OCI-M2 (cell line): ENCODE measurements around the gene COL15A1.
"Not testable (repeated sequence)": the region's sequence is repeated elsewhere in the genome, so short reads cannot be mapped to it uniquely, and the experiment has no call there.

ENCODE experiments used
- DNase-seq: peaks from one replicate; lab custom pipeline; 2025; ENCODE audit not compliant: unreplicated experiment; lab: John Stamatoyannopoulos, UW

The COL15A1 gene

DNA sequence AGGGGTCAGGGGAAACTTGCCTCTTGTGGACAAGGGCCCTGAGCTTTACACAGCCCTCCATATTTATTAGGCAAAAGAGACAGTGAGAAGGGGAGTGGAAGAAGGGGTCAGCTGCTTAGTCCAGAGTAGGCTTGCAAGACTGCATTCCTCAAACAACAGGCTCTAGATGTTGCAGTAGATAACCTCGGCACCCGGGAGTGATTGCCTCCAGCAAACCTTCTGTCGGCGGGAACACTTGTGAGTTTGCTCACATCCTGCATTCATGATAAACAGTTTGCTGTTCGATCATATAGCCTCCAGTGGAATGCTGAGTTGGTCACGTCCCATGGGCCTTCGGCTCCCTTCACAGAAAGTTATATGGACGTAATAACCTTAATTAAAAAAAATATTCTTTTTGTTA is 66.7 kb downstream of the COL15A1 start:
- not testable (repeated sequence) for DNase-seq

DNA sequence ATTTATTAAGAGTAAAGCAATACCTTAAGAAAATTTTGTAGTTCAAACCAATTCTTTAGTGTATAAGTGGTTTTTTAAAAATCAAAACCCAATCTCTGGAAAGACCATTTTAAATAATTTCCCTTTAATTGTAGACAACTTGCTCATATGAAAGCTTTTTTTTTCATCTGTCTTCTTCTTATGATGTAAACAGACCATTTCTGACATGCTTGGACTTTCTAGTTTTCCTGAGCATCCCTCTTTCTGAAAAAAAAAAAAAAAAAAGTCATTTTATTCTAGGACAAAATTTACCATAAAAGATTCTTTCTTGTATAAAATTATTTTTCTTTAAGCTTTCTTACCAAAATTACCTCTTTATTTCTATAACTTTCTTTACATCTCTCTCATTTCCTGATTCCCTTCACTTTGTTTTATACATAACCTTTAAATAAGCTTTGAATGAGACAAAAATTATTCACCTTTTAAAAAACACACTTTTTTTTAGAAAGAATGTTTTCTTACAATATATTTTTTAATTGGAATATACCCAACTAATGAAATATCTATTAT is 67.5 kb downstream of the COL15A1 start:
- DNase-seq, result no peak

DNA sequence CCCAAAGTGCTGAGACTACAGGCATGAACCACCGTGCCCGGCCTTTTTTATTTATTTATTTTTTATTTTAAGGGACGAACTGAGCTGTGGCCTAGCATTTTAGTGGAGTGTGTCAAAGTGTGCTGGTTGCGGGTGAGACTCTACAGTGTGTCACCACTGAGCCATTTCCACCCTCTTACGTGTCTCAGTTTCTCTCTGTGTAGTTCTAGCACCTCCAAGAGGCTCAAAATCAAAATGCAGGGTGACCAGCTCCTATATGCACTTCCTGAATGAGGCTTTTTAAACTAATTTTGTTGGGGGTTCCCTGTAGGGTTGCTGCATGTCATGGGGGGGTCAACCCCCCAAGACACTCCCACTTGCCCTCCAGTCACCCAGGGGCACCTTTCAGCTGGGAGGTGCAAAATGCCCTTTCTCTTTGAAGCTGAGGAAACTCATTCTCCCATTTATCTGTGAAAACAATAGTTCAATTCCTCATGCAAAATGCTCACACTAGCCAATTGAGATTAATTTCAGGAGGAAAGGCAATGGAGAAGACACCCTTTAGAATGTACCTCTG is 69.3 kb downstream of the COL15A1 start:
- no peak for DNase-seq

DNA sequence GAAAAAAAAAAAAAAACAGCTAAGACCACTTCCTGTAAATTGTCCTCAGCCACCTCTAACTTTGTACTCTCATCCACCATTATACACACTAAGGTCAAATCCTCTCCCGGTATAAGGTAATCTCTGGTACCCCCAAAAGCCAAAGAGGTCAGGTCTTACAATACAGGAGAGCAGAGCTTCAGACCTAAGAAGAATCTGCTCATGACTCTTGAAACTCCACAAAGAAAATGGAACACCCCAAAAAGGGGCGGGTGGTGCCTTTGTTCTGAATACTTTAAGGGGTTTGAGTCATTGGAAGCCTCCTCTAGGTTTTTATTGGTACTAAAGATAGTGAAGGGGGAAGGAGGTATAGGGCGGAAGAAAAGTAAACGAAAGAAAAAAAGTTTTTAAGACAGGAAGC is 69.8 kb downstream of the COL15A1 start:
- no peak for DNase-seq

DNA sequence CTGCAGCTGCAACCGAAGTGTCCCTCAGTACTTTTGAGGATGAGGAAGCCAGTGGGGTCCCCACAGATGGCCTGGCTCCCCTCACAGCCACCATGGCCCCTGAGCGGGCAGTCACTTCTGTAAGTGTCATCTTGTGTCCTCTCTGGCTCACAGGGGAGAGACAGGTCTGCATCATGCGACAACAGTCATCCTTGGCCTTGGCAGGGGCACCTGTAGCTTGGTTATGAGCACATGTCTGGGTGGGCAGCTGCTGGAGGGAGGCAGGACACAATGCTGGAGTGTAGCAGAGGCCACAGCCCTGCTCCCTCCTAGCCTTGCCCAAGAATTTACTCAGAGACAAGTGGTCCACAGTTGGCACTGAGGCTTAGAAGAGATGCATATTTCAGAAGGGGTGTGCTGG is 71.7 kb downstream of the COL15A1 start:
- DNase-seq, result no peak

DNA sequence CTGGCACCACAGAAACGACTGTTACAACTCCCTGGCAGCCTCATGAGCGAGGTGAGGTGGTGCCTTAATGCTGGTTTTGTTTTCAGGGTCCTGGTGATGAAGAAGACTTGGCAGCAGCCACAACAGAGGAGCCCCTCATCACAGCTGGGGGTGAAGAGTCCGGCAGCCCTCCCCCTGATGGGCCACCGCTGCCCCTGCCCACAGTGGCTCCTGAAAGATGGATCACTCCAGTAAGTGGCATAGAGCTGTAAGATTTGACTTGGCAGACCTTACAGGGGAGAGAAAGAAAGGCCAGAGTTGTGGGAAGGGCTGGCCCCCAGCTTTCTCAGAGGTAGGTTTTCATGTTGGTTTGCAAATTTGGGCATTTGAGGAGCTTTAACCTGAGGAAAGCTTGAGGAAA is 72.2 kb downstream of the COL15A1 start:
- no peak for DNase-seq

DNA sequence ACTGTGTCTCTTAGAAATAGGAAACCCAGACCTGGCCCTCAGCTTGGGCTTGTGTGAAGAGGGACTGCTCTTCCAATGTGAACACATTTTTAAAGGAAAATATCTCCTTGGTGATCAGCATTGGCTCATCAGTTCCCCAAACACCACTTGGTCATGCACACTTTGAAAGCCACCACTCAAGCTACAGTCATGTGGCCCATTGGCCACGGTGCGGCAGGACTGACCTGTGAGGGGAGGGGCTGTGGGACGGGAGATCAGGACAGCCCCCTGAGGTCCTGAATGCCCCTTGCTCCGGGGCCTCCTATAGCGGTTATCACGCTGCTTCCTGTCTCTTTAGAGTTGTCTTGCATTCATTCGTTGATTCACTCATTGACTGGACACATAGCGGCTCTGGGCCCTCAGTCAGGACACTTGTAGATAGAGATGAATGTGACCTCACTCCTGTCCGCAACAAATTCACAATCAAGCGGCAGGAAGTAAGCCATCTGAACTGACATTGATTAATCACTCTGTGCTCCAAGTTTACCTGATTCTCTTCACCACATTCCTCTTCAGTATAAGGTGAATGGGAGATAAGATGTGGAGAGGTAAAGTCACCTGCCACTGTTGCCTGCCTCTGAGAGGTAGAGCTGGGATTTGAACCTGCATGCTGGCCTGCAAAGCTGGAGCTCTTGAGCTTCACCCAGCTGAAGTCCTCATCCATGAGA is 73.1 kb downstream of the COL15A1 start:
- no peak for DNase-seq

DNA sequence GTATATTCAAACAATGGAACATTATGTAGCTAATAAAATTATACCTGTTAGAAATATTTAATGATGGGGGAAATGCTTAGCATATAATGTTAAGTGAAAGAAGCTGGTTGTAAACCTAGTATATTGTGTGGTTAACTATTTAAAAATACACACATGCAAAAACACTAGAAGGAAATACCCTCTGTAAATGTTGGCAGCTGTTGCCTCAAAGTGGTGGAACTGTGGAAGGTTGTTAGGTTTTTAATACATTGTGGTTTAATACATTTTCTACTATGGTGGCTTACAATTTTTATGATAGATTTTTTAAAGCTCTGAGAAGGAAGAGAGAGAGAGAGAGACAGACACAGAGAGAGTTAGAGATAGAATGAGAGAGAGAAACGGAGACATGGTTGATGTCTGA is 74.9 kb downstream of the COL15A1 start:
- DNase-seq, result no peak

DNA sequence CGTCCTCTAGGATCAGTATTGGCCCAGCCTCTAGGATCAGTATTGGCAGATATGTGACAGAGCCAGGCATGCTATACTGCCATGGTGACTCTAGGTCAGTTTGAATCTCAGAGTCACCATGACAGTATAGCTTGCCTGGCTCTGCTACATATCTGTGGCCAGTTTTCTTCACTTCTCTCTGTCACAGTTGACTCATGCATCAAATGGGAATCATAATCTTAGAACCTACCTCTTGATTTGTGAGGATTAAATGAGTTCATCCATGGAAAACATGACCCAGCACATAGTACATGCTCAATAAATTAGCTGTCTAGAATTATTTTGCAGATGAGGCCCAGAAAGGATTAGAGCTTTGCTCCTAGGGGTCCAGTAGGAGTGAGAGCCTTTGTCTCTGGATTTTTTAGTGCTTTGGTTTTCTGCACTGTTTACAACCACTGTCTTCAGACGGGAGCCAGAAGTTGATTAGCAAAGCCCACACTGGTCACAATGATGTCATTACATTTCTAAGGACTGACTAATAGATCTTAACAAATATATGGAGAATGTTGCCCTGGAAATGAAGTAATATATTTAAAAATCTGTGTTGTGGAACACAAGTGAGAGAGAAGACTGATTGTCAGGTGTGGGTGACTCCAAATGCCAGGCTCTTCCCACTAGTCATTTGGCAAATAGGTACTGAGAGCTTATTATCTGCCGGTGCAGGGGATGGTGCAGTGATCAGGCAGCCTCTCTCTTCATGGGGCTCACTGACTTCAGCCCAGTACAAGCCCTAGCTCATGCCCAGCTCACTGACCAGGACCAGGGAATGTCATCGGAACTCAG is 76.0 kb downstream of the COL15A1 start:
- no peak for DNase-seq

DNA sequence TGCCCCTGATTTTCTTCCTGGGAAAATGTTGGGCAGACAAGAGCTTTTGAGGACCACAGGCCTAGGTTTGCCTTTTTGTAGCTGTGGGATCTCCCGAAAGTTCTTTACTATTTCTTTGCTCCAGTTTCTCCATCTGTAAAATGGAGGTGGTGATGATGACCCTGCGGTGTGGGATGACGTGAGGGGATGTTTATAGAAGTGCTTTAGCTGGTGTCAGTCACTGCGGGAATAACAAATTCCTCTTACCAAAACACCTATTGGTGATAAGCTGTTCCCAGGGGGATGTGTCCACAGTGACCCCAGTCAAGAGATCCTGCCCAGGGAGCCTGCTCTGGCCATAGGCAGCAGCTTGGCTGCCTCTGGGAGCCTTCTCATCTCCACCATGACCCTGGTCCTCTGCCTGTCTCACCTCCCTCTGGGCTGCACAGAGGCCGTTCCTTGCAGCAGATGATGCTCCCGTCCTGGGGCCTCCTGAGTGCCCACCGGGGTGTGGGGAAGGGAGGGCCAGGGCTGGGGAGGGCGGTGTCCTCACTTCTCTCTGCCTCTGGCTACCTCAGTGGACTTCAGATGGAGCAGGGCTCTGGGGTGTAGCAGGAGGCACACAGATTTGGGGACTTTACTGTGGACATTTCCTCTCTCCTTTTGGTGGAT is 77.2 kb downstream of the COL15A1 start:
- DNase-seq, result no peak

DNA sequence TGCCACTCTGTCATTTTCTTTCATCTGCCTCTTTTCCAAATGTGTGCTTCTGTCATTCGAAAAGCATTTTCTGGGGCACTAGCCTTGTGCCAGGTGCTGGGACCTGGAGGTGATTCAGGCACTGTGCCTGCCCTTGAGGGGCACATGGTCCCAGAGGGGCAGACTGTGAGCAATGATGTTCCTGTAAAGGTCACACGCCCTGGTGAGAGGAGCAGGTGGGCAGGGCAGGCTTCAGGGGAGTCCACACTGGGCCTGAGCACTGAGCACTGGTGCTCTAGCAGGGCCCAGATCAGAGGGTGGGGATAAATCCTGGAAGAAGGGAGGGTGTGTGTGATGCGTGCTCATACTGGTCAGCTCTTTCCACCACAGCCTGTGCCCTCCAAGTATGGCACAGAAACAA is 77.8 kb downstream of the COL15A1 start:
- DNase-seq, result no peak

DNA sequence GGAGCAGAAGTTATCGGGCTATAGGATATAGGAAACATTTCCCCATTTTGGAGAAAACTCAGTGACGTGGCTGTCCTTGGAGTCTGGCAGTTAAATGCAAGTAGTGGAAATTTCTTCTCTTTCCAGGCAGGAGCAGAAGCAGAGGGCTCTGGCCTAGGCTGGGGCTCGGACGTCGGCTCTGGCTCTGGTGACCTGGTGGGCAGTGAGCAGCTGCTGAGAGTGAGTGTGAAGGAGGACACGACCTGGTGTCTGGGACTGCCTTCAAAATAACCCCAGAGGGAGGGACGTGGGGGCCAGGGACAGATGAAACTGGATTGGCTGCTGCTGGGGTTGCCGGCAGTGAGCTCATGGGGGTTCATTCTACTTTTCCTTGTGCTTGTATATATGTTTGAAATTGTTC is 79.5 kb downstream of the COL15A1 start:
- no peak for DNase-seq

DNA sequence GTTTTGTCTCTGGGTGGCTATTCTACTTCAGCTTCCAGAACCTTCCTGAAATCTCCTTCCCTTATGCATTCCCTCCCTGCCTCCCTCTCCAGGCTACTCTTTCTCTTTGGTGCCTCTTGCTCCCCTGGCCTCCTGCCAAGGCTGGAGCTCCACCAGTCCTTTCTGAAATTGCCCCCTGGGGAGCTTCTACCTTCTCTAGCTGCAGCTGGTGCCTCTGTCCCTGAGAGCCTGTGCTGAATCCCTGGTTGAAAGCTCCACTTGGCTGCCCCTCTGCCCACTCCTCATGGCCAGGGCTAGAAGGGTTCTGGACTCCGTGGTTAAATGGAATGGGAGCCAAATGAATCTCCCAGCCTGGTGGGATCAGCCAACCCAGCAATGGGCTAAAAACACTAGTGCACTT is 80.1 kb downstream of the COL15A1 start:
- no peak for DNase-seq

DNA sequence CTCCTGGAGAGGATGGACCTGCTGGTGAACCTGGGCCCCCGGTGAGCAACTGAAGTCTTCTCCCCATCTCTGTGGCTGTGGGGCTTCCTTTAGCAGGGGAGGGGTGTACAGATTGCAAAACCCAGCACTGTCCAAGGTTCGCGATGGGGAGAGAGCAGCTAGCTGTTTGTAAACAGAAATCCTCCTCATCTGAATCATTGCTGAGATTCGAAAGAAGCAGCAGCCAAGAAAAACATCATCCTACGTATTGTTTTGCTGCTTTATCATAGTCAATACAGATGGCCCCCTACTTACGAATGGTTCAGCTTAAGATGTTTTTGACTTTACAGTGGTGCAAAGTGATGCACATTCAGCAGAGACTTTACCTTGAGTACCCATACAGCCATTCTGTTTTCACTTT is 81.3 kb downstream of the COL15A1 start:
- no peak for DNase-seq

DNA sequence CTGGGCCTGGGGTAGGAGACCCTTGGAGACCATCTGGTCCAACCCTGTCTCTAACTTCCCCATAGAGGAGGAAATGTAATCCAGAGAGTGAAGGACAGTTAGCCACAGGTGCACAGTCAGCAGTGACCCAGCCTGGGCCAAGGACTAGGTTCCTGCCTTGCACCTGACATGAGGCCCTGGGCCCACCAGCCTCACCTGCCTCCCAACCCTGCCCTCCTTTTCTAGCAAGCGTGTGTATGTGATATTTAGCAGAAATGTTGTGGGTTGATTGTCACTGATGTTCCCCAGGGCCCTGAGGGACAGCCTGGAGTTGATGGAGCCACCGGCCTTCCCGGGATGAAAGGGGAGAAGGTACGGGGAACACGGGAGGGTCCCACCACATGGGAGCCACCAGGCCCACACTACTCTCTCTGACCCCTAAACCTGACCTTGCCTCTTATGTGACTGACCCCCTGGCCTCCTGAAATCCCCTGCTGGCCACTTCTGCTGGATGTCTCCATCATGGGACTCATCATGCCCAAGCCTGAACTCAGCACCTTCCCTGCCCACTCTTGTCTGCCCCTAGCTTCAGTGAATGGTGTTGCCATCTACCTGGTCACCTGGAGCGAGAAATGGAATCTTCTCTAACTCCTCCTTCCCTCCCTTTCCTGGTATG is 82.0 kb downstream of the COL15A1 start:
- DNase-seq, result no peak

DNA sequence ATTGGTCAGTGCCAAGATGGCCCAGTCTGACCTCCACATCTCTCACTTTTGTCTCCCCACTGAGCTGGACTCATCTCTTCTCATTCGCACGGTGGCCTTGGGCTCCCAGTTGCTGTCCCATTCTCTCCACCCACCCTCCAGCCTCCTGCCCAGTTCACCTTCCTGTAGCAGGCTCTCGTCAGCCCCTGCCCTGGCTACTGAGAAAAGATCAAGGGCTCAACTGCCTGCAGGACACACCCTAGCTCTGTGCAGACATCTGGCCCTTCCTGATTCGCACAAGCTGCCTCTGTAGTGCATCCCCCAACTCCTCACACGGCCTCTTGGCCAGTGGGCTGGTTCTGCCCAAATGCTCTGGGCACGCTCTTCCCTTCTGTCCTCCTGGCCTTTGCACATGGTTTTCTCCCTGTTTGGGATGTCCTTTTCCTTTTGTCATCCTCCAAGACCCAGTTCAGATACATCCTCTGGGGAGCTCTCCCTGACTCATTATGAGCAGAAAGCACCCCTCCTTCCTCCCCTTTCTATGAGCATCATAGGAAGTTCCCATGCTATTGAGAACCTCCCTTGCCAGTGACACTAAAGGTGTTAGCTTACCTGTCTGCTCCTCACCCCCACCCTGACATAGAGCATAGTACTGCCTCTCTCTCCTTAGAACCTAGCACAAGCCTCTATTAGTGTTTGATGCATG is 82.7 kb downstream of the COL15A1 start:
- no peak for DNase-seq

DNA sequence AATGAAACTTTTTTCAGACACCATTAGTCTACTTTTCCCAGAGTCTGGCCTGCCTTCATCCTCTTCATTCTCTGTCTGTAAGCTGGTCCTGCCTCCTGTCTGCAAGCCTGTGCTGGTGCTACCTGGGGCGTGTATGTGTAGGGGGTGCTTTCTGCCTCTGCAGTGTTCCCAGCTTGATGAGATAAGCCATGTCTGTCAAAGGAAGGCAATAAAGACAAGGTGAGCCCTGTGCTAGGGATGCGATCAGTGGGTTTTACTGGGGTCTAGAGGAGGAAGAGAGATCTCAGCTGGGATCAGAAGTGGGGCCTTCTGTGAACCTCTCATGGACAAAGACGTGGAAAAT is 83.2 kb downstream of the COL15A1 start:
- no peak for DNase-seq

DNA sequence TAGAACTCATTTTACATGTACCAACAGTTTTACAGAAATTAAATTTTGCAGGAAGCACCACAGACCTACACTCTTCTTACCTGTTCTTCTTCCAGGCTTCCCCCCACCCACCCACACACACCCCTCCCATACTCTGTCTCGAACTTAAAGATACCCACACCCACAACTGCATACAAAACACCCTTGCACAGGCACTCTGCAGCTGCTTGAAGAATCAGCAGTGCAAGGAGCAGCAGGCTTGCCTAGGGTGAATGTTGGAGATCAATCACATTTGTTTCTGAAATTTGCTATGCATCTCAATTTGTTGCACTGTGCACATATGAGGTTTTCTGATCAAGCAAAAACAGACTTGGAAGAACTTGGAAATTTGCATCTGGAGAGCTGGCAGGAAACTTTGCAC is 83.7 kb downstream of the COL15A1 start:
- no peak for DNase-seq

DNA sequence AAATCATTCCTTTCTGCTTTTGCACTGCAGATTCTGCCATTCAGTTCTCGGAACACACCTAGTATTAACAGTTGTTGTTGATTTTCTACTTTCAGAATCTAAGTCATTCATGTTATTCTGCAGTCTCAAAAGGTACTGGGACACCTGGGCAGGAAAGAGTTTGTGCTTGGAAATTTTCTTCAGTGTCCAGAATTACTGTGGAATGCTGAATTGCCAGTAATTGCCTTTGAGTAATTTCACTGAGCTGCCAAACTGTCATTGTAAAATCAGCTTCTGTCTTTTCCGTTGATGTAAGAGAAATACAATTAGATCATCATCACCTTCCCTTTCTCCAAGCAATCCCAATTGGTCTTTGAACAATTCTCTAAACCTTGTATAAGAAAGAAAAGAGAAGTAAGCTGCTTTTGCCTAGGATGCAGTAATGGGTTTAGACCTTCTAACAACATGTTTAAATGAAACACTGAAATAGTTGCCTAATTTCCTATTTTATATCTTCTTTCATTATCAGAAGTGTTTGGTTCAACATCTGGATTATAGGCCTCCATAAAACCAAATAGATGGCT is 85.5 kb downstream of the COL15A1 start:
- DNase-seq, result no peak

DNA sequence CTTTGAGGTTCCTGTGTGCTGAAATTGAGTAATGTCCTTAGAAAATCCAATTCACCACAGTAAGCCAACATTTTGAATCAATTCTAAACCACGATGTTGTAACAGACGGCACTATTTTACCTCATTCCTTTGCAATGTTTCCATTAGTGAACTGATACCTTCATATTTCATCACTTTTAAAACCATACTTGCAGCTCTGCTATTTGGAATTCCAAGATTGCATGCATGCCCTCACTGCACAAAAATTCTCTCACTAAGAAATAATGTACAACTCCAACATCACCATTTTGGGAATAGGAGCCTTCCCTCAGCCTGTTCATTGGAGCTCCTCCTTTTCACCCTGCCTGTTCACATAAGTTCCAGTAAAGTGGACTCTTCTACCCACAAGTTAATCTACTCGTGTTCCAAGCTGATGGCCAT is 86.4 kb downstream of the COL15A1 start:
- no peak for DNase-seq
